ENCODE results near the gene PRSS1.

DNA sequence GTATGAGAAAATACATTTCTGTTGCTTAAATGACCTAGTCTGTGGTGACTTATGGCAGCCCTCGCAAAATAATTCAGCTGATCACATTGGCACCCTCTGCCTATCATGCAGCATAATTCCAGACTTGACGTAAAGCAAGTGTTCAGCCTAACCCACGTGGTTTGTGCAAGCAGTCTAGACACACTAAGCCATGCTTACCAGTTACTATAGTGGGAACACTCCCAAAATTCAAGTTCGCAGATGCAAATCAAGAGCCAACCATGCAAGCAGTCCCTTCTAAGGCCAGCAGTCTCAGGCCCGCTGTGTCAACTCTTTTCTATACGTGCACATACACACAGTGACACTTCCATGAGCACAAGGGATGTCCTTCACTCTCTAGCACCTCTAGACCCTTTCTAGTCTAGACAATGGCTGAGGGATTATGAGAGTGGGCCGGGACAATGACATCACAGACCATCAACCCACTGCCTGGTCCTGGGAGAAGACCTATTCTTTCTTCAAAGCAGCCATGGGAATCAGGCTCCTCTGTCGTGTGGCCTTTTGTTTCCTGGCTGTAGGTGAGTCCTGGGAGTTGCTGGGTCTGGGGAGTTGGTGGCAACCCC lies 29.0 kb upstream of the PRSS1 start:
- TF ChIP-seq, protein P1, sequence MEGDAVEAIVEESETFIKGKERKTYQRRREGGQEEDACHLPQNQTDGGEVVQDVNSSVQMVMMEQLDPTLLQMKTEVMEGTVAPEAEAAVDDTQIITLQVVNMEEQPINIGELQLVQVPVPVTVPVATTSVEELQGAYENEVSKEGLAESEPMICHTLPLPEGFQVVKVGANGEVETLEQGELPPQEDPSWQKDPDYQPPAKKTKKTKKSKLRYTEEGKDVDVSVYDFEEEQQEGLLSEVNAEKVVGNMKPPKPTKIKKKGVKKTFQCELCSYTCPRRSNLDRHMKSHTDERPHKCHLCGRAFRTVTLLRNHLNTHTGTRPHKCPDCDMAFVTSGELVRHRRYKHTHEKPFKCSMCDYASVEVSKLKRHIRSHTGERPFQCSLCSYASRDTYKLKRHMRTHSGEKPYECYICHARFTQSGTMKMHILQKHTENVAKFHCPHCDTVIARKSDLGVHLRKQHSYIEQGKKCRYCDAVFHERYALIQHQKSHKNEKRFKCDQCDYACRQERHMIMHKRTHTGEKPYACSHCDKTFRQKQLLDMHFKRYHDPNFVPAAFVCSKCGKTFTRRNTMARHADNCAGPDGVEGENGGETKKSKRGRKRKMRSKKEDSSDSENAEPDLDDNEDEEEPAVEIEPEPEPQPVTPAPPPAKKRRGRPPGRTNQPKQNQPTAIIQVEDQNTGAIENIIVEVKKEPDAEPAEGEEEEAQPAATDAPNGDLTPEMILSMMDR (IDR thresholded peaks at IDR 0.05), result no peak
- no peak for TF ChIP-seq POLR2A (IDR thresholded peaks at IDR 0.05)
- no peak for TF ChIP-seq POLR2AphosphoS5 (IDR thresholded peaks at IDR 0.05)

Measured in breast epithelium (tissue), 3 donors.